Measurements from ENCODE around the gene LGSN.

DNA sequence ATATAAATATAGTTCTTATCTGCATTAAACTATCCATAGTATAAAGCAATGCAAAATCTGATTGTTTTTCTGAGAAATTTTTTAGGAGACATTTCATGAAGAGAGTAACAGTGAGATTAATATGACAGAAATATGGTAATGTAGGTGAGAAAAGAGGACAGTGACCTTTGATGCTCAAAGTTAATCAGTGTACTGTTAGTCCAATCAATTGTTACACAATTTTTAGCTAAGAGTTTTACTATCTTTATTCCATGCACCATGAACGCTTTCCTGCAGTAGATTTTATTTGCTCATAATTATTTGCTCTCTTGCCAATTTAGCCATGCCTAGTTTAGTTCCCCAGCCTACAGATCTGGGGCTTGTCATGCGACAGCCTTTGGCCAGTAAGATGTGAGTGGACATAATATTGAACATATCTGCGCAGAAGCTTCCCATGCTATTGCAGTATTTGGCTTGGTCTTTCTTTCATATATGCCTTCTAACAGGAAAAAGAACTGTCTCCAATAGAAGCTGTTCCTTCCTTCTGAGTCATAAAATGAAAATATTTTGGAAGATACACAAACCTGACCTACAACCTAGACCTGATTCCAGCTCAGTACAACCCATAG lies 69.8 kb downstream of the LGSN start:
- TF ChIP-seq, protein P1, sequence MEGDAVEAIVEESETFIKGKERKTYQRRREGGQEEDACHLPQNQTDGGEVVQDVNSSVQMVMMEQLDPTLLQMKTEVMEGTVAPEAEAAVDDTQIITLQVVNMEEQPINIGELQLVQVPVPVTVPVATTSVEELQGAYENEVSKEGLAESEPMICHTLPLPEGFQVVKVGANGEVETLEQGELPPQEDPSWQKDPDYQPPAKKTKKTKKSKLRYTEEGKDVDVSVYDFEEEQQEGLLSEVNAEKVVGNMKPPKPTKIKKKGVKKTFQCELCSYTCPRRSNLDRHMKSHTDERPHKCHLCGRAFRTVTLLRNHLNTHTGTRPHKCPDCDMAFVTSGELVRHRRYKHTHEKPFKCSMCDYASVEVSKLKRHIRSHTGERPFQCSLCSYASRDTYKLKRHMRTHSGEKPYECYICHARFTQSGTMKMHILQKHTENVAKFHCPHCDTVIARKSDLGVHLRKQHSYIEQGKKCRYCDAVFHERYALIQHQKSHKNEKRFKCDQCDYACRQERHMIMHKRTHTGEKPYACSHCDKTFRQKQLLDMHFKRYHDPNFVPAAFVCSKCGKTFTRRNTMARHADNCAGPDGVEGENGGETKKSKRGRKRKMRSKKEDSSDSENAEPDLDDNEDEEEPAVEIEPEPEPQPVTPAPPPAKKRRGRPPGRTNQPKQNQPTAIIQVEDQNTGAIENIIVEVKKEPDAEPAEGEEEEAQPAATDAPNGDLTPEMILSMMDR (IDR thresholded peaks at IDR 0.05) = no peak
- TF ChIP-seq POLR2A (IDR thresholded peaks at IDR 0.05) = no peak
- no peak for TF ChIP-seq POLR2AphosphoS5 (IDR thresholded peaks at IDR 0.05; ENCODE audit: insufficient read depth in 1 of 2, low read depth in 1 of 2)
